Stomach (tissue), 9 donors: ENCODE results near the gene MGAT4A. TPM values are rescaled to one million over a fixed set of nuclear protein-coding genes. Genes with fewer than 3 reads are reported as not detected.

Experiments used
- DNase-seq, 2 donors: peaks; one replicate each; pipeline versions ENCODE4 v3.0.0 to v3.0.0-alpha.2; 2013 to 2019
- H3K27ac ChIP-seq, 5 donors: fragments of 200-600 bp in 4 of 5; sonication (generic) in 4 of 5; one replicate each; pipeline ENCODE4 v1.5.1; 2013 to 2019; ENCODE audit warnings: mild to moderate bottlenecking in 1 of 5, moderate library complexity in 1 of 5
- H3K27me3 ChIP-seq, 3 donors: fragments of 200-600 bp; sonication (generic); one replicate each; pipeline ENCODE4 v1.5.1; 2017 to 2019; ENCODE audit warnings: mixed run types in 1 of 3
- H3K36me3 ChIP-seq, 4 donors: fragments of 200-600 bp; sonication (generic); 1 replicate in 3 of 4; 2 replicates in 1 of 4; pipeline ENCODE4 v1.5.1; 2016 to 2019
- H3K4me1 ChIP-seq, 4 donors: fragments of 200-600 bp; sonication (generic); one replicate each; pipeline ENCODE4 v1.5.1; 2016 to 2019
- H3K4me3 ChIP-seq, 4 donors: fragments of 200-600 bp; sonication (generic) in 3 of 4; one replicate each; pipeline ENCODE4 v1.5.1; 2016 to 2019; ENCODE audit warnings: mild to moderate bottlenecking in 1 of 4
- H3K9me3 ChIP-seq, 4 donors: fragments of 200-600 bp; sonication (generic); one replicate each; pipeline ENCODE4 v1.5.1; 2016 to 2019
- CTCF ChIP-seq, 7 experiments: fragments of 450-650 bp in 4 of 7; fragments of 200-600 bp in 3 of 7; sonication (generic) in 3 of 7; IDR thresholded peaks; one replicate each; pipeline ENCODE4 v1.5.1; 2016 to 2019; ENCODE audit warnings: antibody characterized with exemption in 7 of 7, control low read depth in 2 of 7, mild to moderate bottlenecking in 1 of 7
- EP300 ChIP-seq: sonication (generic); formaldehyde crosslinking; IDR thresholded peaks from one replicate; pipeline ENCODE4 v1.6.1; 2017; ENCODE audit warnings: antibody characterized with exemption
- POLR2A ChIP-seq, 4 donors: fragments of 450-650 bp; IDR thresholded peaks; one replicate each; pipeline ENCODE4 v1.6.1; 2016; ENCODE audit warnings: antibody characterized with exemption in 4 of 4, control low read depth in 2 of 4, mild to moderate bottlenecking in 1 of 4, moderate library complexity in 1 of 4
- POLR2AphosphoS5 ChIP-seq, 3 donors: sonication (generic); formaldehyde crosslinking; IDR thresholded peaks; one replicate each; pipeline ENCODE4 v1.6.1; 2016; ENCODE audit warnings: antibody characterized with exemption in 3 of 3
- WGBS, 5 donors: extraction: QIAGEN DNeasy Blood & Tissue Kit in 3 of 5; methylation state at CpG; one replicate each; pipeline versions ENCODE4 v1.1.5 to v1.1.7; 2013 to 2018; 5-methylcytosine and 5-hydroxymethylcytosine counted together
- intact Hi-C: fragments of 100-400 bp; cut with DNase I; formaldehyde crosslinking; loops from one replicate; pipeline ENCODE4 v1.15.1; 2023; ENCODE audit warnings: low total_unique reads
- polyA plus RNA-seq, 3 donors: library from polyadenylated mRNA; stranded (reverse); fragments of 200-250 nt; gene quantifications; one replicate each; pipeline ENCODE4 v1.2.3, GENCODE V29; 2013
- total RNA-seq, 5 donors: library from RNA; depleted of rRNA; stranded (reverse); fragments of >200 nt; gene quantifications; one replicate each; pipeline versions ENCODE4 v1.1.0 to v1.2.3, GENCODE V29; 2014 to 2016
- donor health status: healthy with polysubstance abuse.
- donor health status: Bipolar disorder and iron deficiency.
- donor health status: healthy.

MGAT4A gene
- total and polyA plus RNA-seq, 8 donors, result 4.8 to 81.1 (median 11.8) TPM

GRCh38 chr2:98632351-98632750 lies 98.6 kb downstream of the MGAT4A start:
- Histone ChIP-seq H3K4me1 (no peaks in the 10 kb centered on the region), H3K4me3 (no peak overlapping the region), H3K9me3 (no peaks in the 10 kb centered on the region), H3K36me3 (peaks cover 25 to 82% (median 73%) of the 10 kb centered on the region in 4 donors), H3K27me3 (no peaks in the 10 kb centered on the region), H3K27ac (no peak overlapping the region)
- WGBS, 5 donors, result 85 to 98% (median 89%) methylated on average over 3 of the region's 3 CpGs
- DNase-seq, result no peak
- no peak for TF ChIP-seq CTCF (IDR thresholded peaks at IDR 0.05)
- TF ChIP-seq POLR2AphosphoS5 (IDR thresholded peaks at IDR 0.05), result no peak
- intact Hi-C loops, result no loop called here

GRCh38 chr2:98623657-98624056 lies 107.3 kb downstream of the MGAT4A start:
- H3K27ac ChIP-seq, result no peak overlapping the region
- DNase-seq, result peak in 1 of 2 donors; percentile 16
- H3K9me3 ChIP-seq, result no peaks in the 10 kb centered on the region
- H3K27me3 ChIP-seq, result no peaks in the 10 kb centered on the region
- 65 to 80% (median 75%) methylated on average over 5 of the region's 5 CpGs for WGBS, 5 donors
- no peak overlapping the region for H3K4me3 ChIP-seq
- H3K4me1 ChIP-seq, result no peaks in the 10 kb centered on the region
- intact Hi-C loops, result no loop called here
- H3K36me3 ChIP-seq, result peaks cover 0 to 54% (median 45%) of the 10 kb centered on the region in 4 donors
- TF ChIP-seq POLR2A (IDR thresholded peaks at IDR 0.05) (no peak), CTCF (IDR thresholded peaks at IDR 0.05) (no peak), EP300 (no peak), POLR2AphosphoS5 (IDR thresholded peaks at IDR 0.05) (no peak)

GRCh38 chr2:98617149-98617548 lies 113.8 kb downstream of the MGAT4A start:
- no peak for TF ChIP-seq POLR2AphosphoS5 (IDR thresholded peaks at IDR 0.05)
- TF ChIP-seq EP300, result no peak
- no peak for TF ChIP-seq POLR2A (IDR thresholded peaks at IDR 0.05)
- TF ChIP-seq CTCF (IDR thresholded peaks at IDR 0.05), result no peak

GRCh38 chr2:98615481-98615880 lies 115.5 kb downstream of the MGAT4A start:
- WGBS, 5 donors, result 85 to 91% (median 90%) methylated on average over 5 of the region's 5 CpGs
- Histone ChIP-seq H3K27me3 (no peaks in the 10 kb centered on the region), H3K9me3 (no peaks in the 10 kb centered on the region), H3K36me3 (peaks cover 36 to 98% (median 95%) of the 10 kb centered on the region in 4 donors), H3K4me3 (no peak overlapping the region), H3K27ac (no peak overlapping the region), H3K4me1 (peaks cover 3 to 33% (median 19%) of the 10 kb centered on the region in 4 donors)
- TF ChIP-seq EP300, result no peak
- intact Hi-C loops, result no loop called here
- DNase-seq, result no peak

More at GRCh38 chr2:98617149-98617548, 113.8 kb downstream of the MGAT4A start:
- no peak overlapping the region for H3K4me3 ChIP-seq
- H3K27me3 ChIP-seq, result no peaks in the 10 kb centered on the region
- 42 to 52% (median 50%) methylated on average over 5 of the region's 5 CpGs for WGBS, 5 donors
- intact Hi-C loops, result no loop called here
- DNase-seq, result no peak
- no peaks in the 10 kb centered on the region for H3K9me3 ChIP-seq
- H3K36me3 ChIP-seq, result peaks cover 32 to 99% (median 93%) of the 10 kb centered on the region in 4 donors
- peaks cover 0 to 16% (median 5%) of the 10 kb centered on the region in 4 donors for H3K4me1 ChIP-seq
- H3K27ac ChIP-seq, result no peak overlapping the region

- no peak for DNase-seq
- no peak overlapping the region for H3K4me3 ChIP-seq
- intact Hi-C loops, result no loop called here
- H3K36me3 ChIP-seq, result peaks cover 36 to 90% (median 88%) of the 10 kb centered on the region in 4 donors
- no peaks in the 10 kb centered on the region for H3K9me3 ChIP-seq
- WGBS, 5 donors, result 95 to 96% (median 95%) methylated on average over 9 of the region's 9 CpGs
- H3K27me3 ChIP-seq, result no peaks in the 10 kb centered on the region
- no peak overlapping the region for H3K27ac ChIP-seq
- H3K4me1 ChIP-seq, result peaks cover 16 to 46% (median 32%) of the 10 kb centered on the region in 4 donors
- TF ChIP-seq EP300, result no peak
- TF ChIP-seq CTCF (IDR thresholded peaks at IDR 0.05), result no peak
- no peak for TF ChIP-seq POLR2AphosphoS5 (IDR thresholded peaks at IDR 0.05)
- no peak for TF ChIP-seq POLR2A (IDR thresholded peaks at IDR 0.05)
These were observed 116.8 kb downstream of the MGAT4A start for GRCh38 chr2:98614024-98614739.
